H1 (cell line): ENCODE measurements around the gene CSPG5. TPM values are rescaled to one million over a fixed set of nuclear protein-coding genes. Genes with fewer than 3 reads are reported as not detected.

ENCODE experiments used
- CTCF ChIA-PET: fragments of 300-600 bp; sonication (Branson Sonifier 250); formaldehyde crosslinking; loops from one replicate; lab custom pipeline; 2021; ENCODE audit not compliant: partially characterized antibody; lab: Charles Lee
- POLR2A ChIA-PET: fragments of 300-600 bp; sonication (Branson Sonifier 250); formaldehyde crosslinking; loops from one replicate; lab custom pipeline; 2021; ENCODE audit warnings: inconsistent platforms; ENCODE audit not compliant: partially characterized antibody; lab: Charles Lee
- DNase-seq, 2 experiments: peaks; one replicate each; pipeline versions ENCODE4 v3.0.0 to v3.0.0-alpha.2; 2010 to 2022; ENCODE audit warnings: low spot score in 2 of 2, low read depth in 1 of 2, mixed read lengths in 1 of 2
- FAIRE-seq: peaks from 2 replicates; lab custom pipeline; 2011; peaks lifted over from hg19 to GRCh38; lab: Jason Lieb, UNC
- H2AFZ ChIP-seq: 2 replicates; pipeline ENCODE4 v1.8.1; 2012; ENCODE audit warnings: low read length, inconsistent platforms
- H2AK5ac ChIP-seq: 2 replicates; pipeline ENCODE4 v1.6.1; 2013; ENCODE audit warnings: low read depth, low read length
- H2BK120ac ChIP-seq: replicated peaks from 2 replicates; pipeline ENCODE3; 2013; ENCODE audit warnings: low read depth, low read length, inconsistent platforms
- H2BK12ac ChIP-seq: 2 replicates; pipeline ENCODE4 v1.6.1; 2013; ENCODE audit warnings: low read depth, low read length
- H2BK15ac ChIP-seq: 2 replicates; pipeline ENCODE4 v1.6.1; 2013; ENCODE audit warnings: low read length
- H2BK20ac ChIP-seq: 2 replicates; pipeline ENCODE4 v1.6.1; 2013; ENCODE audit warnings: low read length
- H2BK5ac ChIP-seq: 2 replicates; pipeline ENCODE4 v1.6.1; 2013; ENCODE audit warnings: low read depth, low read length
- H3K14ac ChIP-seq: 2 replicates; pipeline ENCODE4 v1.6.1; 2013; ENCODE audit warnings: inconsistent platforms; ENCODE audit not compliant: insufficient read length
- H3K18ac ChIP-seq: 2 replicates; pipeline ENCODE4 v1.6.1; 2013; ENCODE audit warnings: low read length; ENCODE audit errors: extremely low read depth
- H3K23ac ChIP-seq: 2 replicates; pipeline ENCODE4 v1.6.1; 2013; ENCODE audit warnings: inconsistent platforms; ENCODE audit not compliant: insufficient read length
- H3K23me2 ChIP-seq: 2 replicates; pipeline ENCODE4 v1.6.1; 2013; ENCODE audit warnings: low read depth, low read length
- H3K27ac ChIP-seq: 2 replicates; pipeline ENCODE4 v1.6.1; 2011; ENCODE audit warnings: low read depth, low read length, inconsistent platforms
- H3K27me3 ChIP-seq, 4 experiments: replicated peaks in 1 of 4; 1 replicate in 1 of 4; 2 replicates in 3 of 4; pipeline versions ENCODE4 v1.6.1 to v1.8.1; 2011 to 2013; ENCODE audit warnings: low read length in 3 of 4, mild to moderate bottlenecking in 3 of 4, inconsistent platforms in 2 of 4, mixed read lengths in 2 of 4, moderate library complexity in 1 of 4; ENCODE audit not compliant: control insufficient read depth in 3 of 4, insufficient read depth in 3 of 4; ENCODE audit errors: extremely low read depth in 1 of 4
- H3K36me3 ChIP-seq, 4 experiments: 2 replicates each; pipeline versions ENCODE4 v1.6.1 to v1.8.1; 2011 to 2013; ENCODE audit warnings: mild to moderate bottlenecking in 4 of 4, low read length in 3 of 4, moderate library complexity in 2 of 4, control low read depth in 1 of 4, inconsistent platforms in 1 of 4; ENCODE audit not compliant: insufficient read depth in 4 of 4, control insufficient read depth in 2 of 4
- H3K4ac ChIP-seq: replicated peaks from 2 replicates; pipeline ENCODE3; 2013; ENCODE audit warnings: low read length, low read depth, mixed read lengths, inconsistent platforms; ENCODE audit not compliant: insufficient read length
- H3K4me1 ChIP-seq, 4 experiments: replicated peaks in 1 of 4; 1 replicate in 1 of 4; 2 replicates in 3 of 4; pipeline versions ENCODE4 v1.6.1 to v1.8.1; 2011 to 2013; ENCODE audit warnings: low read length in 3 of 4, inconsistent platforms in 2 of 4, mixed read lengths in 1 of 4; ENCODE audit not compliant: insufficient read depth in 4 of 4, control insufficient read depth in 3 of 4
- H3K4me2 ChIP-seq, 2 experiments: 2 replicates each; pipeline versions ENCODE4 v1.6.1 to v1.8.1; 2011 to 2013; ENCODE audit warnings: low read depth in 2 of 2, low read length in 2 of 2, control low read depth in 1 of 2, inconsistent platforms in 1 of 2, mild to moderate bottlenecking in 1 of 2; ENCODE audit not compliant: insufficient read depth in 1 of 2
- H3K4me3 ChIP-seq, 4 experiments: fragments of 200-600, 300-600 bp in 1 of 4; sonication (generic), shearing (Covaris generic), sonication (Bioruptor Twin) in 1 of 4; 2 replicates each; pipeline versions ENCODE4 v1.5.1 to v1.8.1; 2011 to 2016; ENCODE audit warnings: low read length in 4 of 4, low read depth in 3 of 4, control low read depth in 2 of 4, inconsistent platforms in 2 of 4, mild to moderate bottlenecking in 2 of 4, mixed read lengths in 1 of 4, moderate library complexity in 1 of 4; ENCODE audit not compliant: insufficient read depth in 2 of 4; ENCODE audit errors: extremely low read depth in 1 of 4
- H3K56ac ChIP-seq: replicated peaks from 2 replicates; pipeline ENCODE3; 2013; ENCODE audit warnings: low read depth, mild to moderate bottlenecking, mixed read lengths, low read length, inconsistent platforms; ENCODE audit not compliant: insufficient read length
- H3K79me1 ChIP-seq: 2 replicates; pipeline ENCODE4 v1.6.1; 2013; ENCODE audit warnings: low read depth, low read length, control low read depth
- H3K79me2 ChIP-seq, 2 experiments: 2 replicates each; pipeline versions ENCODE4 v1.6.1 to v1.8.1; 2012 to 2013; ENCODE audit warnings: low read length in 2 of 2, mild to moderate bottlenecking in 2 of 2, inconsistent platforms in 1 of 2; ENCODE audit not compliant: insufficient read depth in 2 of 2, control insufficient read depth in 1 of 2
- H3K9ac ChIP-seq, 4 experiments: replicated peaks in 1 of 4; 1 replicate in 1 of 4; 2 replicates in 3 of 4; pipeline versions ENCODE4 v1.6.1 to v1.8.1; 2011 to 2013; ENCODE audit warnings: low read depth in 3 of 4, low read length in 3 of 4, control low read depth in 2 of 4, mild to moderate bottlenecking in 2 of 4, moderate library complexity in 2 of 4, inconsistent platforms in 1 of 4; ENCODE audit errors: extremely low read depth in 1 of 4
- H3K9me3 ChIP-seq, 2 experiments: 2 replicates each; pipeline versions ENCODE4 v1.6.1 to v1.8.1; 2012 to 2013; ENCODE audit warnings: mild to moderate bottlenecking in 2 of 2, moderate library complexity in 2 of 2, control low read depth in 1 of 2, inconsistent platforms in 1 of 2, low read depth in 1 of 2, low read length in 1 of 2, mixed read lengths in 1 of 2; ENCODE audit not compliant: insufficient read depth in 2 of 2
- H4K20me1 ChIP-seq, 2 experiments: replicated peaks in 1 of 2; 2 replicates each; pipeline versions ENCODE3 to v1.8.1; 2011 to 2013; ENCODE audit warnings: inconsistent platforms in 2 of 2, low read length in 2 of 2, mild to moderate bottlenecking in 1 of 2; ENCODE audit not compliant: insufficient read depth in 2 of 2, control insufficient read depth in 1 of 2
- H4K5ac ChIP-seq: 2 replicates; pipeline ENCODE4 v1.6.1; 2013; ENCODE audit warnings: low read length, low read depth, mixed read lengths, inconsistent platforms; ENCODE audit not compliant: insufficient read length
- H4K8ac ChIP-seq: 2 replicates; pipeline ENCODE4 v1.8.0; 2013; ENCODE audit warnings: mild to moderate bottlenecking, moderate library complexity, low read length, inconsistent platforms; ENCODE audit not compliant: insufficient read depth; ENCODE audit errors: extremely low read depth
- H4K91ac ChIP-seq: replicated peaks from 2 replicates; pipeline ENCODE3; 2013; ENCODE audit warnings: low read length, mixed read lengths, inconsistent platforms; ENCODE audit not compliant: insufficient read length
- BCL11A ChIP-seq, 2 experiments: IDR thresholded peaks; one replicate each; pipeline ENCODE4 v1.6.1; 2011; ENCODE audit warnings: low read depth in 2 of 2, low read length in 2 of 2, mild to moderate bottlenecking in 2 of 2
- CTBP2 ChIP-seq: IDR thresholded peaks from 2 replicates; pipeline ENCODE4 v1.7.0; 2011; ENCODE audit warnings: borderline replicate concordance, mild to moderate bottlenecking, moderate library complexity, mixed read lengths, low read length; ENCODE audit not compliant: insufficient read depth, insufficient read length
- CTCF ChIP-seq, 3 experiments: IDR thresholded peaks; 1 replicate in 2 of 3; 2 replicates in 1 of 3; pipeline versions ENCODE4 v1.5.1 to v1.6.1; 2011; ENCODE audit warnings: low read length in 3 of 3, mild to moderate bottlenecking in 3 of 3, inconsistent platforms in 2 of 3, low read depth in 1 of 3, moderate library complexity in 1 of 3; ENCODE audit not compliant: insufficient read depth in 1 of 3; ENCODE audit errors: control extremely low read depth in 1 of 3
- EGR1 ChIP-seq: IDR thresholded peaks from 2 replicates; pipeline ENCODE4 v1.6.1; 2011; ENCODE audit warnings: low read depth, low read length, borderline replicate concordance
- EZH2 ChIP-seq: fragments of 200-600 bp; sonication (generic); IDR thresholded peaks from 2 replicates; pipeline ENCODE4 v1.7.1; 2012; ENCODE audit warnings: low read depth, mild to moderate bottlenecking, moderate library complexity, low read length, inconsistent platforms; ENCODE audit not compliant: severe bottlenecking
- GABPA ChIP-seq: IDR thresholded peaks from 2 replicates; pipeline ENCODE4 v1.6.1; 2011; ENCODE audit warnings: mild to moderate bottlenecking, low read length, moderate library complexity, borderline replicate concordance; ENCODE audit not compliant: insufficient read depth
- KDM5A ChIP-seq: fragments of 200-600 bp; IDR thresholded peaks from 2 replicates; pipeline ENCODE4 v1.7.1; 2012; ENCODE audit warnings: mild to moderate bottlenecking, low read length, inconsistent platforms, mixed read lengths
- SIRT6 ChIP-seq: IDR thresholded peaks from one replicate; pipeline ENCODE4 v1.7.1; 2012; ENCODE audit warnings: low read length, inconsistent platforms
- SUZ12 ChIP-seq: fragments of 200-600 bp; sonication (generic); IDR thresholded peaks from 2 replicates; pipeline ENCODE4 v1.6.1; 2012; ENCODE audit warnings: mild to moderate bottlenecking, inconsistent platforms, low read length, moderate library complexity, mixed read lengths
- TBP ChIP-seq: IDR thresholded peaks from 2 replicates; pipeline ENCODE4 v1.6.1; 2011; ENCODE audit warnings: low read depth, low read length, improper control_type of control experiment
- TCF12 ChIP-seq: IDR thresholded peaks from 2 replicates; pipeline ENCODE4 v1.6.1; 2011; ENCODE audit warnings: low read depth, mild to moderate bottlenecking, low read length
- YY1 ChIP-seq: IDR thresholded peaks from 2 replicates; pipeline ENCODE4 v1.6.1; 2011; ENCODE audit warnings: low read depth, mild to moderate bottlenecking, low read length
- WGBS, 2 experiments: shearing (Covaris generic) in 1 of 2; methylation state at CpG; one replicate each; pipeline versions ENCODE4 v1.1.6 to v1.1.7; 2013 to 2015; ENCODE audit warnings: low lambda C conversion rate in 2 of 2, mixed read lengths in 2 of 2, inconsistent platforms in 1 of 2, low coverage in 1 of 2, missing lambda C conversion rate in 1 of 2; ENCODE audit not compliant: insufficient replicate concordance in 2 of 2, insufficient coverage in 1 of 2, insufficient read length in 1 of 2; ENCODE audit errors: extremely low coverage in 1 of 2, missing lambda C conversion rate in 1 of 2; 5-methylcytosine and 5-hydroxymethylcytosine counted together
- polyA plus RNA-seq, 7 experiments: library from polyadenylated mRNA; depleted of rRNA in 3 of 7; stranded (reverse) in 5 of 7; unstranded in 2 of 7; fragments of >200 nt in 5 of 7; fragments of 200-250 nt in 2 of 7; gene quantifications; 1 replicate in 5 of 7; 2 replicates in 1 of 7; 4 replicates in 1 of 7; pipeline versions ENCODE4 v1.2.1 to v1.2.3, GENCODE V29; 2011 to 2013; ENCODE audit warnings: missing spikeins in 2 of 7, mixed read lengths in 2 of 7
- total RNA-seq: library from RNA; stranded (reverse); fragmentation: NEBNext Ultra II Directional; extraction: Animal tissue kit (Norgen Biotek cat#: 25700); gene quantifications from 2 replicates; pipeline ENCODE4 v1.2.1, GENCODE V29; 2021

CSPG5 gene
- total and polyA plus RNA-seq, 2 of the 8 experiments (the other 6 are each of a cell fraction or from before 2014, with no cell fraction given): 2.1 to 7.4 TPM

- Histone ChIP-seq H3K4ac (no peak overlapping the region), H3K9me3 (no peaks in the 10 kb centered on the region), H2BK15ac (no peak overlapping the region), H3K79me1 (no peaks in the 10 kb centered on the region), H3K23ac (no peak overlapping the region), H2BK12ac (no peak overlapping the region), H2BK120ac (no peak overlapping the region), H2AK5ac (no peak overlapping the region), H4K5ac (no peak overlapping the region), H3K4me3 (no peak overlapping the region), H4K91ac (no peak overlapping the region), H2BK5ac (no peak overlapping the region), H3K56ac (no peak overlapping the region), H3K27me3 (no peaks in the 10 kb centered on the region), H4K8ac (no peak overlapping the region), H2AFZ (no peak overlapping the region), H3K9ac (no peak overlapping the region), H3K4me2 (no peak overlapping the region), H3K14ac (no peak overlapping the region), H2BK20ac (no peak overlapping the region), H3K18ac (no peak overlapping the region), H3K36me3 (no peaks in the 10 kb centered on the region), H3K4me1 (peaks cover 0 to 3% (median 1%) of the 10 kb centered on the region in 4 experiments; a peak in 2 of 7 replicates), H3K79me2 (no peaks in the 10 kb centered on the region), H3K23me2 (no peaks in the 10 kb centered on the region), H4K20me1 (no peaks in the 10 kb centered on the region), H3K27ac (no peak overlapping the region)
- POLR2A ChIA-PET: interaction anchor here (0.9 kb wide), 1 partner anchor 31 kb away, joined by 3 read pairs; no protein-coding TSS in a partner anchor
- 89% methylated on average over 7 of the region's 7 CpGs; no CpG with 5 or more reads in 1 of the 2 experiments for WGBS, 2 experiments
- DNase-seq (no peak), FAIRE-seq (no peak)
- CTCF ChIA-PET: interaction anchor here (0.7 to 3.9 kb wide), 5 partner anchors 14 to 31 kb away, joined by 3 to 31 read pairs (median 3); no protein-coding TSS in a partner anchor
- TF ChIP-seq TBP: no peak
- no peak for TF ChIP-seq EGR1
- no peak for TF ChIP-seq BCL11A (IDR thresholded peaks at IDR 0.05; ENCODE audit: low read depth in 2 of 2, low read length in 2 of 2)
- TF ChIP-seq EZH2: no peak
- no peak for TF ChIP-seq KDM5A
- no peak for TF ChIP-seq CTBP2
- TF ChIP-seq SUZ12: no peak
- no peak for TF ChIP-seq SIRT6
- no peak for TF ChIP-seq GABPA
- no peak for TF ChIP-seq TCF12
- TF ChIP-seq CTCF (IDR thresholded peaks at IDR 0.05; ENCODE audit: control extremely low read depth in 1 of 3, insufficient read depth in 1 of 3, low read depth in 1 of 3, low read length in 3 of 3): no peak
- no peak for TF ChIP-seq YY1
Observed at GRCh38 chr3:47553407-47553806, 25.3 kb downstream of the CSPG5 start.
